Keratinocyte (primary cell): ENCODE results near the gene WNT16.

Experiments
- CTCF ChIP-seq, 3 experiments: IDR thresholded peaks in 1 of 3; conservative IDR thresholded peaks in 1 of 3; optimal IDR thresholded peaks in 1 of 3; 2 replicates in 2 of 3; 3 replicates in 1 of 3; pipeline versions ENCODE3 to v1.5.1; 2011; ENCODE audit warnings: low read length in 3 of 3, mild to moderate bottlenecking in 3 of 3, moderate library complexity in 2 of 3, control low read depth in 1 of 3, inconsistent platforms in 1 of 3; ENCODE audit not compliant: insufficient read depth in 2 of 3; ENCODE audit errors: extremely low read depth in 1 of 3
- EZH2 ChIP-seq: IDR thresholded peaks from one replicate; pipeline ENCODE4 v1.6.1; 2012; ENCODE audit warnings: inconsistent platforms, mild to moderate bottlenecking, low read length, moderate library complexity

GRCh38 chr7:121369462-121369861 is 40.7 kb downstream of the WNT16 start:
- TF ChIP-seq CTCF (optimal IDR thresholded peaks at IDR 0.05 in 1 of 3, IDR thresholded peaks at IDR 0.05 in 1 of 3, conservative IDR thresholded peaks at IDR 0.05 in 1 of 3; ENCODE audit: extremely low read depth in 1 of 3, insufficient read depth in 2 of 3, low read length in 3 of 3) (no peak), EZH2 (no peak)
